A549 treated with dexamethasone at 1 μM for 4 hours (cell line): Measurements from ENCODE around the gene ZNF428. TPM values are rescaled to one million over a fixed set of nuclear protein-coding genes. Genes with fewer than 3 reads are reported as not detected.

Source experiments
- total RNA-seq: library from RNA; stranded (reverse); fragments of 200-300 nt; extraction: Qiagen RNA extraction; gene quantifications from 5 replicates; pipeline ENCODE4 v1.2.3, GENCODE V29; 2022

Gene ZNF428
- total RNA-seq, result 44.9 to 64.0 TPM (median 60.7 TPM) in 5 replicates

GRCh38 chr19:43619262-43620060 lies at the start of gene ZNF428:
TSS of gene ZNF428 (minus strand) at chr19:43619629. CDS start at chr19:43614304, 5,325 bp downstream.

DNA sequence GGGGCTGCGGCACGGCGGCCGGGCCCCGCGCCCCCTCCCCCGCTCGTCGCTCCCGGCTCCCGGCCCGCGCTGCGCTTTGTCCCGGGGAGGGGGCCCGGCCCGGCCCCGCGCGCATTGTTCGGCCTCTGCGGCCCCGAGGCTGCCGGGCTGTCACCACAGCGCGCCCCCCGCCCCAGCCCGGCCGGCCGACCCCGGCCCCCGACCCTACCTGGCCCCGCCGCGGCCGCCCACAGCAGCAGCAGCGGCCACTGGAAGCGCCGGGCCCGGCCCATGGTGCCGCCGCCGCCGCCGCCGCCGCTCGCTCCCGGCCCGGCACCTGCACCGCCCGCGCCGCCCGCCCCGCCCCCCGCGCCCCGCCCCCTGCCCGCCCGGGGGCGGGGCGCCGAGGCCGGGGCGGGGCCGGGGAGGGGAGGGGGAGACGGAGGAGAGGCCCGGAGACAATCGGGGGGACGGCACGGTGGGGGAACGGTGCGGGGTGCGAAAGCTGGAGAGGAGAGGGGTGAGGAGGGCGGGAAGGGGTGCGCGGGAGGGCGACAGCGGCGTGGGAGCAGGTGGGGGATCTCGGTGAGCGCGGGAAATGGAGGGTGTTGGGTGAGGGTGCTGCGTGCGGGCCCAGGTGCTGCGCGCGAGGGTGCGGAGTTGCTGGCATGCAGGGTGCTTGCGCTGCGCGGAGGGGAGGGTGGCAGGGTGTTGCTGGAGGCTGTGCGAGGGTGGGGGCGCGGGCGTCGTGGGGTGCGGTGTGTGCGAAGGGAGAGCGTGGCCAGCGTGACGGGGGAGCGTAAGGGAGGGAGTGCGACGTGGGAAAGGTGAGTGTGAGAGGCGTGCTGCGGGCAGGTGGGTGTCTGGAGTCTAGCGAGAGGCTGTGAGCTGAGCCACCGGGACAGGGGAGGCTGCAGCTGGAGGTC lies 20.3 kb upstream of the ZNF428 start, which contains the start of gene CADM4:
Gene CADM4, minus strand, starts transcription at position 332 of the 905 bp plus-strand sequence. Its CDS starts 60 bp downstream, at position 272.

GRCh38 chr19:43611788-43612187 lies 7.6 kb downstream of the ZNF428 start, which contains the start of gene SRRM5:
TSS of gene SRRM5 (plus strand) at chr19:43612088. CDS start at chr19:43612122, 34 bp downstream.

DNA sequence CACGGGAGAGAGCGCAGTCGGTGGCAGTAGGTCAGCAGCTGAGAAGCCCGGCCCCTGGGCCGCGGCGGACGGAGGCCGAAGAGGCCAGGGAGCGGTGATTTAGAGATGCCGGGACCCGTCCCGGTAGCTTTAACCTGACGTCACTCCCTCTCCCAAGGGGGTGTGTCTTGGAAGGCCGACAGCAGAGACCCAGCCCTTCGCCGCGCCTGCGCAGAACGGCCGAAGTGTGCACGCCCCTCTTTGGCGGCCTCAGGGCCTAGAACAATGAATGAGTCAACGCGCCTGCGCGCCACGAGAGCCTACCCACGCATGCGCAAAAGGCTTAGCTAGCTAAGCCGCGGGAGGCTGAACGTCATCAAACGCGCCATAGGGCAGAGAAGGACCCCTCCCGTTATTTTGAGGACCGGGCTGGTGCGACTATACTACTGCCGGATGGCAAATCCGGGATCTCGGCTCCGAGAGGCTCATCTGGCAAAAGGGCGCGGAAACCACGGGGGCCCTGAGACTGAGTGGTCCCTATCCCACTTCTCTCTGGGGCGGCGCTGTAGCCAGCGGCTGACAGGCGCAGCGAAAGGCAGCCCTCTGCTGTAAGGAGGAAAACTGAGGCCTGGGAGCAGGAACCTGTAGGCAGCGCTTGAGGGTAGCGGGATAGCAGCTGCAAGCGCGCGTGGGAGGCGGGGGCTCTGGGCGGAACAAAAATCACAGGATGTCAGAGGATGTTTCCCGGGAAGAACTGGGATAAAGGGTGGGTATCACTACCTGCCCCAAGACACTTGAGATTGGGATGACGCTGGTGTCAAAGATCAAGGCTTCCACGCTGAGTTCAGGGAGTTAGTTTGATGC lies 23.2 kb downstream of the ZNF428 start, which contains the start of the genes IRGQ and ZNF576:
Gene IRGQ, minus strand, starts transcription at position 136 of the 843 bp plus-strand sequence. CDS start 796 bp downstream, outside the sequence.
Gene ZNF576, plus strand, starts transcription at position 597 of the 843 bp plus-strand sequence. CDS start 514 bp downstream, outside the sequence.

GRCh38 chr19:43575156-43575950 lies 44.1 kb downstream of the ZNF428 start, which contains the start of the genes PINLYP and XRCC1:
TSS of gene PINLYP (plus strand) at chr19:43575801. CDS start at chr19:43577192, 1,391 bp downstream.
TSS of gene XRCC1 (minus strand) at chr19:43575527. CDS start at chr19:43575458, 69 bp downstream.

Other genes with a start within 250 kb of the ZNF428 start
- not detected in 5 replicates for gene TEX101, start 204.7 kb downstream of the ZNF428 start, total RNA-seq
- gene LYPD3, start 154.0 kb downstream of the ZNF428 start, total RNA-seq, result 0.21 to 0.37 TPM (median 0.28 TPM) in 5 replicates
- 8.5 to 9.2 TPM (median 8.7 TPM) in 5 replicates for gene PHLDB3, start 114.9 kb downstream of the ZNF428 start, total RNA-seq
- 39.7 to 43.0 TPM (median 42.9 TPM) in 5 replicates for gene ETHE1, start 92.4 kb downstream of the ZNF428 start, total RNA-seq
- gene ZNF575, start 86.4 kb downstream of the ZNF428 start, total RNA-seq, result 1.4 to 2.7 TPM (median 2.0 TPM) in 5 replicates
- 27.5 to 31.4 TPM (median 30.2 TPM) in 5 replicates for gene XRCC1, start 44.1 kb downstream of the ZNF428 start, total RNA-seq
- 0.12 to 0.39 TPM (median 0.25 TPM) in 3 of 5 replicates, not detected in the others for gene PINLYP, start 43.8 kb downstream of the ZNF428 start, total RNA-seq
- 6.4 to 7.0 TPM (median 6.7 TPM) in 5 replicates for gene IRGQ, start 23.5 kb downstream of the ZNF428 start, total RNA-seq
- 13.0 to 19.7 TPM (median 18.2 TPM) in 5 replicates for gene ZNF576, start 23.0 kb downstream of the ZNF428 start, total RNA-seq
- gene SRRM5, start 7.5 kb downstream of the ZNF428 start, total RNA-seq, result 0.43 to 1.1 TPM (median 0.86 TPM) in 5 replicates
- gene CADM4, start 20.2 kb upstream of the ZNF428 start, total RNA-seq, result 8.1 to 9.2 TPM (median 8.7 TPM) in 5 replicates
- gene PLAUR, start 50.5 kb upstream of the ZNF428 start, total RNA-seq, result 49.6 to 58.0 TPM (median 52.8 TPM) in 5 replicates
- not detected in 5 replicates for gene IRGC, start 96.4 kb upstream of the ZNF428 start, total RNA-seq
- gene SMG9, start 135.3 kb upstream of the ZNF428 start, total RNA-seq, result 39.2 to 70.8 TPM (median 56.3 TPM) in 5 replicates
- gene KCNN4, start 161.3 kb upstream of the ZNF428 start, total RNA-seq, result 35.0 to 49.2 TPM (median 46.8 TPM) in 5 replicates
- 0.09 to 0.32 TPM (median 0.16 TPM) in 5 replicates for gene LYPD5, start 182.8 kb upstream of the ZNF428 start, total RNA-seq
- gene ZNF283, start 207.7 kb upstream of the ZNF428 start, total RNA-seq, result 4.8 to 6.8 TPM (median 6.3 TPM) in 5 replicates